NCI-H82 (cell line): ENCODE data around the gene CPXM2.

ENCODE experiments used
- DNase-seq: peaks from one replicate; lab custom pipeline; 2025; lab: John Stamatoyannopoulos, UW

Gene CPXM2

DNA sequence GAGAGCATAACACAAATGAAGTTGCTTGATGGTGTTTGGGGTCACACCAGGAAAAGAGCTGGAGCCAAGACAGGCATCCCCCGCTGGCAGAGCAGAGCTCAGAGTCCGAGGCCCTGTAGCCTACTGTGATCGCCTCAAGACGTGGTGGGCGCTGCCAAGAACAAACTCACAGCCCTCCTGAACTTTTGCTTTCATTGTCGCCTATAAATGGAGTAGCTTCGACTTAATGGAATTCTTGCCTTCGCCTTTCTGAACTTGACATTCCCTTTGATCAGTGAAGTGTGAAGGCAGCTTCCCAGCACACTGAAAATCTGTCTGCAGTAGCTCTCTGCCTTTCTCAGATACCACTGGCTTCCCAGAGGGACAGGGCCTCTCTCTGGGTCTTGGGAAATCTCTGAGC lies 21.3 kb downstream of the CPXM2 start:
- no peak for DNase-seq

GRCh38 chr10:123869020-123869414 lies 22.6 kb downstream of the CPXM2 start:
- DNase-seq = no peak

DNA sequence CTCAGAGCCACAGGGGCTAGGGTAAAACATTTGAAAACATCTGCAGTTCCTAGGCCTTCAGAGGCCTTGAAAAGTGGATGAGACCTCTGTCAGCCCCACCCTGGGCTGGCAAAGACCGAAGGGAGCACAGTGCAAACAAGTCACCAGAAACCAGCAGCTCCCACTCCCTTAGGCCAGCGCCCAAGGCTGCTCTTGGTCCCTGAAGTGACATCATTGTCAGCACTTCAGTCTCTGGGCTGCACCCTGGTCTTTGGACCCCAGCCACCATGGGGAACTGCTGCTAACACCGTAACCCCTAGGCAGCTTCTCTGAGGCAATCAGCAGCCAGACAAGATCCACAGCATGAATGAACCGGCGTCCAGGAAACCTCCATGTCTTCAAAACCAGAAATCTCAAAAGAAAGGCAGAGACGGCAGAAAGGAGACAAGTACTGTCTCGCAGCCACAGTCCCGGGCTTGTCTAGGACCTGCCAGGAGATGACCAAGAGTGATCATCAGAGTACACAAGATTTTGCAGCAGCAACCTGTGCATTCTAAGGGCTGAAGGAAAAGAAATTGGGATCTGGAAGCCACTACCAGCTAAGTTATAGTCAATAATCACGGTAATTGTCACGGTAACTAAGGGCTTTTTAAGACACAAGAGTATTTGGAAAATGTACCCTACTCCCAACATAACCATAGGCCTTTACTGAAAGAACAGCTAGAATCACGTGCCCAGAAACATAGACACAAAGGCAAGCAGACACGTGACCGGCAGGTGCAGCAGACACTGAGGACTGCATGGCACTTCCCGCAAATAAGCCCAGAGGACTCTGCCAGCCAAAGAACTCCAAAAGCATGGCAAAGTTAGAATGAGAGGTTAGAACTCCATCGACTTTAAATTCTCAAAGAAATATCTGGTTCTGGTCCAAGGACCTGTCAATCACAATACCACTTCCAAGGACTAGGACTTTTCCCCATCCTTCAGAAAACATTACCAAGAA lies 23.3 kb downstream of the CPXM2 start:
- no peak for DNase-seq

DNA sequence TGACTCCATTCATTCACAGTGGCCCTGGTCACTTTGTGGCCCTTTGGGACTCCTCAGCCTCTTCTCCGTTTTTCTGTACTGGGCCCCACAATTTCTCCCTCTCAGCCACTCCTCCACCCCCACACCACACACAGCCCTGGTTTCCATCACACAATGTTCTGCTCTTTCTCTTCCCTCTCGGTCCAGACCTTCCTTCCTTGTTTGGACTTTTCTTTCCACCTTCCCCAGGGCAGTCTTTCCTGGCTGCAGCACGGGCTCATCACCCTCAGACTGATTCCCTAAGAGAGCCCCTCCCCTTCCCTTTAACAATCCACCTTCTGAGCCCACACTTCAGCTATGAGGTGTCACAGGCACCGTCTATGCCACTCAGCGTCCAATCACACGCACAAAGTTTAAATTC lies 25.7 kb downstream of the CPXM2 start:
- no peak for DNase-seq

- DNase-seq = no peak
These were observed 26.3 kb downstream of the CPXM2 start for GRCh38 chr10:123865350-123865749.

GRCh38 chr10:123864923-123865322 lies 26.7 kb downstream of the CPXM2 start:
- DNase-seq = no peak

GRCh38 chr10:123863721-123864482 lies 27.7 kb downstream of the CPXM2 start:
- DNase-seq = no peak

DNA sequence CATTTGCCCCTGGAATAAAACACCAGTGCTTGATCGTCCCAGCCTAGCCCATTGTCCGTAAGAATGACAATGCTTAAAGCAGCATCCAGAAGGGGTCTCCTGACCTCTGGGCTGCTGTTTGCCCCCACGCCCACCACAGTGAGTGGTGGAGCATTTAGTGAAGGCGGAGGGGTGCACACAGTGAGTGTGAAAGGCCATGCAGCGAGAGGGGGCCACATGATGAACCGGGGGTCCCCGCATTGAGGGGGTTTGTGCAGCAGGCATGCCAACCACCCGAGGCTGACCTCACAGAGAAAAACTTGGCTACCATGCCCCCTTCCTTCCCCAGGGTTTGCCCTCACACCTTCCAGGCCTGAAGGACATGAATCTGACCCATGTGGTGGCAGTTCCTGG lies 28.4 kb downstream of the CPXM2 start:
- no peak for DNase-seq

- DNase-seq = no peak
These were observed 29.0 kb downstream of the CPXM2 start for GRCh38 chr10:123862421-123863182.

DNA sequence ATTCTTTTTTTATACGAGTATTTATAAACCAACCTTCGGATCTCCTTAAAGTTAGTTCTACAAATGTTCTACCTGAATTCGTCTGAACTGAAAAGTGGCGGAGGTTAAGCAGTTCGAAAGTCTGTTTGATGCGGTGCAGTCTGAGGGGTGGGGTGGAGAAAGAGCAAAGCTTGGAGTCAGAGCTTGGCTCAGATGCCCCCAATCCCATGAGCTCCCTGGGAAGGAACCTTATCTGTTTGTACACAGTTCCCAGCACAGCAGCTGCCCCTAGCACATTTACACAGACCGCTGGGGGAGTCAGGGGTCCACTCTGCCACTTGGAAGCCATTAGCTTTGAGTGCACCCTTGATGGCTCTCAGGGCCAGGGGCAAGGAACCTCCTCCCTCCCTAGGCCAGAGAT lies 30.8 kb downstream of the CPXM2 start:
- no peak for DNase-seq

GRCh38 chr10:123860209-123860608 lies 31.4 kb downstream of the CPXM2 start:
- DNase-seq = no peak

- DNase-seq = no peak
These were observed 32.0 kb downstream of the CPXM2 start for GRCh38 chr10:123859653-123860050.

- no peak for DNase-seq
These were observed 32.5 kb downstream of the CPXM2 start for GRCh38 chr10:123858907-123859652.

DNA sequence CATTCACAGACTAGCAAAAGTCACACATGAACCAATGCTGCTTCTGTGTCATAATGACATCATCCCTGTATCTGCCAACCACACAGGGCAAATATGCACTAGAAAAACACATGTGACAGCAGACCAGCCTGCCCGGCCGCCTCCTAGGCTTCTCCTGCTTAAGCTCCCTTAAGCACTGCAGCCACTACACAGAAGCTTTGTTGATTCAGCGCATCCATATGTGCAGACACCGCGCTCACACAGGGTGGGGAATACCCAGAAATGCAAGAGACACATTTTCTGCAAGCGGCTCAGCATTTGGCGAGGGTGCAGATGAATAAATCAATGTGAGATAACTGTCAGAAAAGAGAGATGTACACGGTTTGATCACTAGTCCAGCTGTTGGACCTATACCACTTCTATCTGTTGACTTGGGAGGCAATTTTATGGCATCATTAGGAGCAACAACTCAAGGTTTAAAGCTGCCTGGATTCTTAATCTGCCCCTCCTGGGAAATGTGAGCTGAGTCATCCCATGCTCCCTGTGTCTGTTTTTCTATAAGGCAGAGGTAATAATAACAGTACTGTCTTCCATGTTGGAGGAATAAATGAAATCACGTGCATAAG lies 33.4 kb downstream of the CPXM2 start:
- peak; percentile 81 for DNase-seq

- no peak for DNase-seq
These were observed 34.0 kb downstream of the CPXM2 start for GRCh38 chr10:123857616-123858015.

DNA sequence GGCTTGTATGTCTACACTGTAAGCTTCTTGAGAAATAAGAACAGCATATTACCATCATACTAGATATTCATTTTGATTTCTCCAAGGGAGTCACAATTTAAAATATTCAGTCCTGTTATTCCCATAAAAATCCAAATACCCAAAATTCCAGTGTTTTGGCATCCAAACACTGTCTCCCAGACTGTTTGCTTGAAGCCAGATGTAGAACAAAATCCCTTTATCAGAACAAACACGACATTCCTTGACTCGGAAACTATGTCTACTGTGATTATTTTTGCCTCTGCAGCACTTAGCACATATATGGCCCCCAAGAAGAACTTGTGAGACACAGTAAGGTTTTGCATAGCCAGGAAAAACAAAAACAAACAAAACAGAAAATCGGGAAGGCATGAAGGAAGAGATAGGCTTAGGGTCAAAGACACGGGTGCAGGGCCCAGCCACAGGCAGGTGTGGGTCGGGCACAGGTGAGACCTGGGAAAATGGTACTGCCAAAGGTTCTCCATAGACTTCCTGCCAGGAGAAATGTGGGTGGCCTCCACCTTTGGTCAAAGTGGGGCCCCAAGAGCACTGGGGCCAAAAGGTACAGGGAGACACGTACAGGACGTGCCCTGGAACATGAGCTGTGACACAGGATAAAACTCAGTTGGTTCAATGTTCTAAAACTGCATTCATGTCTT lies 36.5 kb downstream of the CPXM2 start:
- DNase-seq = no peak

DNA sequence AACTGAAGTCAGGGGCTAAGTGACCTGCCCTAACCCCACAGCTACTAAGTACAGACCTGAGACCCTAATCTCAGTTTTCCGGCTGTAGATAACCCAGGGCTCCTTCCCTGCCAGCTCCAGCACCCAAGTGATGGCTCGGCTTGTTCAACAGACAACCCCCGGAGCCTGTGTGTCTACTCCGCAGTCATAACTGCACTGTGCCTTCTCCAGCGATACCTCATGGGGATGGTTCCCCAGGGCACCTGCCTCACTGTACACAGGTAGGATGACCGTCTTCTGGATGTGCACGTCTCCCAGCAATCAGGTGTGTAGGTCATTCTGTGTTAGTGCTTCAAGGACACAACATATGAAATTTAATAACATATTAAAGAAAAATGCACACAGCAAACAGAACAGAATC lies 37.1 kb downstream of the CPXM2 start:
- no peak for DNase-seq

GRCh38 chr10:123854003-123854402 lies 37.6 kb downstream of the CPXM2 start:
- DNase-seq = no peak

GRCh38 chr10:123852411-123852951 lies 39.1 kb downstream of the CPXM2 start:
- DNase-seq = no peak
